GM12878 (cell line): ENCODE data around the gene NHSL2. TPM values are rescaled to one million over a fixed set of nuclear protein-coding genes. Genes with fewer than 3 reads are reported as not detected.
A peak's percentile ranks its signal among the peaks of the same experiment; 100 is the strongest.

Experiments used
- ATAC-seq: fragments of 200-7000 bp; cut with Tn5 transposase; 3 replicates; pipeline ENCODE4 v1.9.1; 2020; ENCODE audit warnings: mild to moderate bottlenecking, moderate library complexity
- BruUV-seq: library from RNA; stranded (reverse); fragments of 400-500 nt; replicated peaks from 2 replicates; lab custom pipeline; 2021; lab: Mats Ljungman, UMichigan
- CTCF ChIA-PET: fragments of 300-600 bp; sonication (Branson Sonifier 250); formaldehyde crosslinking; extraction: SDS; loops from one replicate; lab custom pipeline; 2021; ENCODE audit warnings: inconsistent platforms; lab: Yijun Ruan, JAX
- POLR2A ChIA-PET: fragments of 350-600 bp; formaldehyde crosslinking; extraction: SDS; loops from one replicate; lab custom pipeline; 2021; ENCODE audit warnings: inconsistent platforms; lab: Charles Lee
- RAD21 ChIA-PET: fragments of 300-600 bp; sonication (Branson Sonifier 250); formaldehyde crosslinking; loops from one replicate; lab custom pipeline; 2023; ENCODE audit warnings: antibody characterized with exemption; ENCODE audit not compliant: unreplicated experiment; lab: Charles Lee
- SMC1A ChIA-PET: fragments of 300-600 bp; sonication (Branson Sonifier 250); formaldehyde crosslinking; loops from one replicate; lab custom pipeline; 2023; ENCODE audit not compliant: unreplicated experiment, uncharacterized antibody; lab: Charles Lee
- DNase-seq: peaks from one replicate; pipeline ENCODE4 v3.0.0-alpha.2; 2011; ENCODE audit warnings: low read depth, low spot score
- FAIRE-seq: peaks from 3 replicates; lab custom pipeline; 2011; peaks lifted over from hg19 to GRCh38; lab: Jason Lieb, UNC
- H2AFZ ChIP-seq: 2 replicates; pipeline ENCODE4 v1.6.0; 2011; ENCODE audit warnings: low read depth, low read length, control low read depth; ENCODE audit not compliant: control insufficient read depth
- H3K27ac ChIP-seq: 2 replicates; pipeline ENCODE4 v1.5.1; 2011; ENCODE audit warnings: control low read depth; ENCODE audit not compliant: control insufficient read depth, insufficient read depth
- H3K27me3 ChIP-seq, 2 experiments: replicated peaks in 1 of 2; 2 replicates each; pipeline versions ENCODE4 v1.6.0 to v1.6.1; 2011; ENCODE audit warnings: low read length in 1 of 2; ENCODE audit not compliant: control insufficient read depth in 2 of 2, insufficient read depth in 2 of 2
- H3K36me3 ChIP-seq, 2 experiments: 2 replicates each; pipeline ENCODE4 v1.5.1; 2011; ENCODE audit warnings: low read length in 1 of 2; ENCODE audit not compliant: control insufficient read depth in 2 of 2, insufficient read depth in 2 of 2
- H3K4me1 ChIP-seq: 2 replicates; pipeline ENCODE4 v1.6.1; 2011; ENCODE audit warnings: mild to moderate bottlenecking, low read length, moderate library complexity, mixed read lengths; ENCODE audit not compliant: control insufficient read depth, insufficient read depth
- H3K4me2 ChIP-seq: 2 replicates; pipeline ENCODE4 v1.6.0; 2011; ENCODE audit warnings: control low read depth; ENCODE audit not compliant: control insufficient read depth, insufficient read depth
- H3K4me3 ChIP-seq: fragments of 200-600 bp; sonication (generic); 2 replicates; pipeline ENCODE4 v1.5.1; 2016
- H3K79me2 ChIP-seq: 2 replicates; pipeline ENCODE4 v1.6.0; 2011; ENCODE audit warnings: low read length; ENCODE audit not compliant: control insufficient read depth, insufficient read depth
- H3K9ac ChIP-seq: 2 replicates; pipeline ENCODE4 v1.8.0; 2011; ENCODE audit warnings: low read length, control low read depth, mixed read lengths; ENCODE audit not compliant: control insufficient read depth, insufficient read depth
- H3K9me3 ChIP-seq: replicated peaks from 3 replicates; pipeline ENCODE4 v1.5.1; 2011; ENCODE audit warnings: mild to moderate bottlenecking, low read length; ENCODE audit not compliant: control insufficient read depth, insufficient read depth
- H4K20me1 ChIP-seq: 2 replicates; pipeline ENCODE4 v1.6.0; 2011; ENCODE audit not compliant: control insufficient read depth, insufficient read depth
- CBFB ChIP-seq: IDR thresholded peaks from 2 replicates; pipeline ENCODE4 v1.6.1; 2016; ENCODE audit warnings: antibody characterized with exemption, low read depth
- GATAD2B ChIP-seq: fragments of 450-650 bp; conservative IDR thresholded peaks from 2 replicates; pipeline ENCODE4 v1.6.1; 2017; ENCODE audit warnings: low read depth, mild to moderate bottlenecking, moderate library complexity
- JUND ChIP-seq: IDR thresholded peaks from 2 replicates; pipeline ENCODE4 v1.6.1; 2012; ENCODE audit warnings: low read depth, mild to moderate bottlenecking, low read length, improper control_type of control experiment, moderate library complexity
- KAT2A ChIP-seq: conservative IDR thresholded peaks from 2 replicates; pipeline ENCODE4 v1.6.1; 2011; ENCODE audit warnings: low read depth, low read length; ENCODE audit not compliant: control insufficient read depth
- MXI1 ChIP-seq: fragments of 150-350 bp; IDR thresholded peaks from 2 replicates; pipeline ENCODE4 v1.6.1; 2011; ENCODE audit warnings: low read depth, mild to moderate bottlenecking, inconsistent platforms, low read length, improper control_type of control experiment
- NBN ChIP-seq: fragments of 450-650 bp; IDR thresholded peaks from 2 replicates; pipeline ENCODE4 v1.6.1; 2016
- PBX3 ChIP-seq: IDR thresholded peaks from 2 replicates; pipeline ENCODE4 v1.6.1; 2011; ENCODE audit warnings: mild to moderate bottlenecking, low read depth, low read length, moderate library complexity; ENCODE audit not compliant: insufficient replicate concordance
- PML ChIP-seq: IDR thresholded peaks from 2 replicates; pipeline ENCODE4 v1.6.1; 2012; ENCODE audit warnings: low read length, inconsistent platforms
- RB1 ChIP-seq: fragments of 450-650 bp; formaldehyde crosslinking; IDR thresholded peaks from 2 replicates; pipeline ENCODE4 v1.6.1; 2017; ENCODE audit warnings: mild to moderate bottlenecking, borderline replicate concordance
- SUPT20H ChIP-seq: IDR thresholded peaks from 2 replicates; pipeline ENCODE4 v1.6.1; 2011; ENCODE audit warnings: low read depth, mild to moderate bottlenecking, low read length, moderate library complexity, borderline replicate concordance; ENCODE audit not compliant: control insufficient read depth
- WGBS: methylation state at CpG from one replicate; pipeline ENCODE4 v1.1.6; 2016; ENCODE audit warnings: low lambda C conversion rate; ENCODE audit not compliant: insufficient replicate concordance, insufficient coverage; ENCODE audit errors: missing lambda C conversion rate; 5-methylcytosine and 5-hydroxymethylcytosine counted together
- in situ Hi-C: fragments of 300-500 bp; cut with MboI; formaldehyde crosslinking; loops from 9 replicates; pipeline ENCODE4 v1.14.3; 2018; ENCODE audit warnings: mixed read lengths
- intact Hi-C: fragments of 100-400 bp; cut with micrococcal nuclease; formaldehyde crosslinking; loops from one replicate; pipeline ENCODE4 v1.14.2; 2022; ENCODE audit not compliant: unreplicated experiment
- polyA plus RNA-seq, 11 experiments: library from polyadenylated mRNA; depleted of rRNA in 4 of 11; unstranded in 6 of 11; stranded (reverse) in 5 of 11; fragments of >200 nt; fragmentation: Nextera tagmentation in 4 of 11; fragmentation: Illumina TruSeq in 1 of 11; extraction: Ambion mirVana in 4 of 11; extraction: Trizol in 1 of 11; gene quantifications; 1 replicate in 1 of 11; 2 replicates in 10 of 11; pipeline versions ENCODE4 v1.2.1 to v1.2.3, GENCODE V29; 2011 to 2016; ENCODE audit warnings: inconsistent platforms in 2 of 11, missing spikeins in 2 of 11, low read depth in 1 of 11
- total RNA-seq, 4 experiments: library from RNA; depleted of rRNA in 3 of 4; stranded (reverse); fragments of >200 nt in 3 of 4; fragmentation: Illumina TruSeq in 1 of 4; extraction: Trizol in 1 of 4; gene quantifications; 2 replicates each; pipeline versions ENCODE4 v1.2.1 to v1.2.3, GENCODE V29; 2013 to 2021
- TF ChIP-seq, protein P1 (sequence below): IDR thresholded peaks from 2 replicates; pipeline ENCODE4 v1.6.1; 2012; ENCODE audit warnings: low read depth, low read length, improper control_type of control experiment

Gene NHSL2
- total and polyA plus RNA-seq, 10 of the 15 experiments (the other 5 are each of a cell fraction or from before 2014, with no cell fraction given) = 0.05 to 0.53 (median 0.07) TPM; not detected in 2

GRCh38 chrX:71910986-71911730 is 513 bp downstream of the NHSL2 start:
- ChIA-PET CTCF (no interaction called here), SMC1A (no interaction called here)
- no peaks in the 10 kb centered on the region for H3K9me3 ChIP-seq
- TF ChIP-seq PML (no peak), RB1 (no peak), MXI1 (no peak), KAT2A (no peak), CBFB (no peak), NBN (no peak), SUPT20H (no peak), GATAD2B (no peak), PBX3 (no peak), JUND (no peak)
- TF ChIP-seq, protein P1, sequence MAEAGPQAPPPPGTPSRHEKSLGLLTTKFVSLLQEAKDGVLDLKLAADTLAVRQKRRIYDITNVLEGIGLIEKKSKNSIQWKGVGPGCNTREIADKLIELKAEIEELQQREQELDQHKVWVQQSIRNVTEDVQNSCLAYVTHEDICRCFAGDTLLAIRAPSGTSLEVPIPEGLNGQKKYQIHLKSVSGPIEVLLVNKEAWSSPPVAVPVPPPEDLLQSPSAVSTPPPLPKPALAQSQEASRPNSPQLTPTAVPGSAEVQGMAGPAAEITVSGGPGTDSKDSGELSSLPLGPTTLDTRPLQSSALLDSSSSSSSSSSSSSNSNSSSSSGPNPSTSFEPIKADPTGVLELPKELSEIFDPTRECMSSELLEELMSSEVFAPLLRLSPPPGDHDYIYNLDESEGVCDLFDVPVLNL = no peak
- TF ChIP-seq, all 136 proteins: peak for 0
- Histone ChIP-seq H4K20me1 (no peaks in the 10 kb centered on the region), H2AFZ (no peak overlapping the region), H3K36me3 (no peaks in the 10 kb centered on the region), H3K27ac (no peak overlapping the region), H3K4me2 (no peak overlapping the region), H3K9ac (no peak overlapping the region), H3K27me3 (peaks cover 0 to 2% of the 10 kb centered on the region in 2 experiments; a peak in 2 of 4 replicates), H3K4me1 (no peaks in the 10 kb centered on the region), H3K4me3 (no peak overlapping the region), H3K79me2 (no peaks in the 10 kb centered on the region)
- POLR2A ChIA-PET = no interaction called here
- WGBS = 29% methylated on average over 48 of the region's 85 CpGs
- DNase-seq (no peak), ATAC-seq (peak; percentile 31; the same call in 1 of the 3 replicates), FAIRE-seq (no peak)
- RAD21 ChIA-PET = no interaction called here
- in situ Hi-C loops (no loop called here), intact Hi-C loops (no loop called here)
- no TSS peak for BruUV-seq
